Keratinocyte (primary cell): ENCODE data around the gene ZSCAN23.
A peak's percentile ranks its signal among the peaks of the same experiment; 100 is the strongest.

Experiments used
- EZH2 ChIP-seq: IDR thresholded peaks from one replicate; pipeline ENCODE4 v1.6.1; 2012; ENCODE audit warnings: inconsistent platforms, mild to moderate bottlenecking, low read length, moderate library complexity
- TF ChIP-seq, protein P1 (sequence below), 3 experiments: IDR thresholded peaks in 1 of 3; conservative IDR thresholded peaks in 1 of 3; optimal IDR thresholded peaks in 1 of 3; 2 replicates in 2 of 3; 3 replicates in 1 of 3; pipeline versions ENCODE3 to v1.5.1; 2011; ENCODE audit warnings: low read length in 3 of 3, mild to moderate bottlenecking in 3 of 3, moderate library complexity in 2 of 3, control low read depth in 1 of 3, inconsistent platforms in 1 of 3; ENCODE audit not compliant: insufficient read depth in 2 of 3; ENCODE audit errors: extremely low read depth in 1 of 3

GRCh38 chr6:28383235-28384142, 59.8 kb downstream of the ZSCAN23 start:
- TF ChIP-seq, protein P1, sequence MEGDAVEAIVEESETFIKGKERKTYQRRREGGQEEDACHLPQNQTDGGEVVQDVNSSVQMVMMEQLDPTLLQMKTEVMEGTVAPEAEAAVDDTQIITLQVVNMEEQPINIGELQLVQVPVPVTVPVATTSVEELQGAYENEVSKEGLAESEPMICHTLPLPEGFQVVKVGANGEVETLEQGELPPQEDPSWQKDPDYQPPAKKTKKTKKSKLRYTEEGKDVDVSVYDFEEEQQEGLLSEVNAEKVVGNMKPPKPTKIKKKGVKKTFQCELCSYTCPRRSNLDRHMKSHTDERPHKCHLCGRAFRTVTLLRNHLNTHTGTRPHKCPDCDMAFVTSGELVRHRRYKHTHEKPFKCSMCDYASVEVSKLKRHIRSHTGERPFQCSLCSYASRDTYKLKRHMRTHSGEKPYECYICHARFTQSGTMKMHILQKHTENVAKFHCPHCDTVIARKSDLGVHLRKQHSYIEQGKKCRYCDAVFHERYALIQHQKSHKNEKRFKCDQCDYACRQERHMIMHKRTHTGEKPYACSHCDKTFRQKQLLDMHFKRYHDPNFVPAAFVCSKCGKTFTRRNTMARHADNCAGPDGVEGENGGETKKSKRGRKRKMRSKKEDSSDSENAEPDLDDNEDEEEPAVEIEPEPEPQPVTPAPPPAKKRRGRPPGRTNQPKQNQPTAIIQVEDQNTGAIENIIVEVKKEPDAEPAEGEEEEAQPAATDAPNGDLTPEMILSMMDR (optimal IDR thresholded peaks at IDR 0.05 in 1 of 3, IDR thresholded peaks at IDR 0.05 in 1 of 3, conservative IDR thresholded peaks at IDR 0.05 in 1 of 3; ENCODE audit: extremely low read depth in 1 of 3, insufficient read depth in 2 of 3, low read length in 3 of 3) = peak; percentile 56 to 68 (median 59)
- no peak for TF ChIP-seq EZH2
